Measurements from ENCODE around the gene MTMR2.

GRCh38 chr11:95892892-95893570 is 30.9 kb downstream of the MTMR2 start:
- TF ChIP-seq POLR2A (IDR thresholded peaks at IDR 0.05) (no peak), CTCF (IDR thresholded peaks at IDR 0.05) (no peak)
